H1 (cell line): ENCODE data around the gene INPP5A. TPM values are rescaled to one million over a fixed set of nuclear protein-coding genes. Genes with fewer than 3 reads are reported as not detected.

Experiments
- SAP30 ChIP-seq: fragments of 300-600 bp; sonication (generic); IDR thresholded peaks from 2 replicates; pipeline ENCODE4 v1.7.1; 2012; ENCODE audit warnings: low read length, moderate library complexity, mild to moderate bottlenecking, inconsistent platforms; ENCODE audit not compliant: insufficient read depth, insufficient replicate concordance
- polyA plus RNA-seq, 7 experiments: library from polyadenylated mRNA; depleted of rRNA in 3 of 7; stranded (reverse) in 5 of 7; unstranded in 2 of 7; fragments of >200 nt in 5 of 7; fragments of 200-250 nt in 2 of 7; gene quantifications; 1 replicate in 5 of 7; 2 replicates in 1 of 7; 4 replicates in 1 of 7; pipeline versions ENCODE4 v1.2.1 to v1.2.3, GENCODE V29; 2011 to 2013; ENCODE audit warnings: missing spikeins in 2 of 7, mixed read lengths in 2 of 7
- total RNA-seq: library from RNA; stranded (reverse); fragmentation: NEBNext Ultra II Directional; extraction: Animal tissue kit (Norgen Biotek cat#: 25700); gene quantifications from 2 replicates; pipeline ENCODE4 v1.2.1, GENCODE V29; 2021

INPP5A gene
- total and polyA plus RNA-seq, 2 of the 8 experiments (the other 6 are each of a cell fraction or from before 2014, with no cell fraction given) = 19.7 to 27.5 TPM

- no peak for TF ChIP-seq SAP30
These were observed 27.4 kb upstream of the INPP5A start (continued) for GRCh38 chr10:132510174-132510611.
